Right kidney (tissue), 9 donors: ENCODE results near the gene RETREG2.

Source experiments
- DNase-seq: peaks from one replicate; pipeline ENCODE4 v3.0.0-alpha.2; 2016
- long read RNA-seq, 8 donors: transcript quantifications; one replicate each; lab custom pipeline, GENCODE V29; 2026

The RETREG2 gene
- long read RNA-seq, donor 1, full-length matches to known transcripts, result 30 of 30 reads
- long read RNA-seq, donor 1, partial matches to known transcripts, result 0 of 30 reads
- long read RNA-seq, donor 1, other reads (novel, unspliced or antisense), result 0 of 30 reads
- long read RNA-seq, donor 2, full-length matches to known transcripts, result 13 of 13 reads
- long read RNA-seq, donor 2, partial matches to known transcripts, result 0 of 13 reads
- long read RNA-seq, donor 2, other reads (novel, unspliced or antisense), result 0 of 13 reads
- long read RNA-seq, donor 3, full-length matches to known transcripts, result 7 of 24 reads
- long read RNA-seq, donor 3, partial matches to known transcripts, result 8 of 24 reads
- long read RNA-seq, donor 3, other reads (novel, unspliced or antisense), result 9 of 24 reads
- long read RNA-seq, donor 4, full-length matches to known transcripts, result 12 of 48 reads
- long read RNA-seq, donor 4, partial matches to known transcripts, result 36 of 48 reads
- long read RNA-seq, donor 4, other reads (novel, unspliced or antisense), result 0 of 48 reads
- long read RNA-seq, donor 5, full-length matches to known transcripts, result 18 of 75 reads
- long read RNA-seq, donor 5, partial matches to known transcripts, result 28 of 75 reads
- long read RNA-seq, donor 5, other reads (novel, unspliced or antisense), result 29 of 75 reads
- long read RNA-seq, donor 6, full-length matches to known transcripts, result 18 of 18 reads
- long read RNA-seq, donor 6, partial matches to known transcripts, result 0 of 18 reads
- long read RNA-seq, donor 6, other reads (novel, unspliced or antisense), result 0 of 18 reads
- long read RNA-seq, donor 7, full-length matches to known transcripts, result 24 of 56 reads
- long read RNA-seq, donor 7, partial matches to known transcripts, result 32 of 56 reads
- long read RNA-seq, donor 7, other reads (novel, unspliced or antisense), result 0 of 56 reads
- long read RNA-seq, donor 8, full-length matches to known transcripts, result 13 of 13 reads
- long read RNA-seq, donor 8, partial matches to known transcripts, result 0 of 13 reads
- long read RNA-seq, donor 8, other reads (novel, unspliced or antisense), result 0 of 13 reads

GRCh38 chr2:219177552-219178376, at the start of gene RETREG2:
Gene RETREG2 (plus strand): TSS chr2:219178275. CDS start chr2:219178353, 78 bp downstream.
- DNase-seq, result peak; percentile 96

- no peak for DNase-seq
Observed at GRCh38 chr2:219128396-219128795, 49.7 kb upstream of the RETREG2 start.

GRCh38 chr2:219129589-219129988, 48.5 kb upstream of the RETREG2 start:
- no peak for DNase-seq

- DNase-seq, result no peak
Observed at GRCh38 chr2:219131327-219131726, 46.7 kb upstream of the RETREG2 start.

GRCh38 chr2:219131744-219132143, 46.3 kb upstream of the RETREG2 start:
- DNase-seq, result no peak

GRCh38 chr2:219133976-219134375, 44.1 kb upstream of the RETREG2 start:
- DNase-seq, result no peak

- no peak for DNase-seq
Observed at GRCh38 chr2:219140722-219141121, 37.4 kb upstream of the RETREG2 start.

GRCh38 chr2:219142329-219142728, 35.7 kb upstream of the RETREG2 start:
- DNase-seq, result no peak

- no peak for DNase-seq
Observed at GRCh38 chr2:219149667-219150066, 28.4 kb upstream of the RETREG2 start.

- DNase-seq, result no peak
Observed at GRCh38 chr2:219155054-219155644, 22.9 kb upstream of the RETREG2 start.

GRCh38 chr2:219157396-219157795, 20.7 kb upstream of the RETREG2 start:
- no peak for DNase-seq

GRCh38 chr2:219158025-219158424, 20.1 kb upstream of the RETREG2 start:
- no peak for DNase-seq

GRCh38 chr2:219158586-219158985, 19.5 kb upstream of the RETREG2 start:
- DNase-seq, result no peak

GRCh38 chr2:219159771-219160185, 18.3 kb upstream of the RETREG2 start:
- DNase-seq, result no peak

GRCh38 chr2:219160186-219161017, 17.7 kb upstream of the RETREG2 start, which contains the start of gene NHEJ1:
Gene NHEJ1 (minus strand): TSS chr2:219160815. CDS start chr2:219158362, 2,453 bp downstream.
- peak; percentile 99 for DNase-seq

- no peak for DNase-seq
Observed at GRCh38 chr2:219161097-219161496, 17.0 kb upstream of the RETREG2 start.

- DNase-seq, result no peak
Observed at GRCh38 chr2:219163156-219163555, 14.9 kb upstream of the RETREG2 start.

GRCh38 chr2:219165058-219165911, 12.8 kb upstream of the RETREG2 start:
- DNase-seq, result no peak

- DNase-seq, result no peak
Observed at GRCh38 chr2:219167997-219168396, 10.1 kb upstream of the RETREG2 start.
